ENCODE measurements around the gene ARMC6. TPM values are rescaled to one million over a fixed set of nuclear protein-coding genes. Genes with fewer than 3 reads are reported as not detected.
A peak's percentile ranks its signal among the peaks of the same experiment; 100 is the strongest.

Gene ARMC6
- total RNA-seq, 1 donor from 2014 or later, result 48.1 TPM

DNA sequence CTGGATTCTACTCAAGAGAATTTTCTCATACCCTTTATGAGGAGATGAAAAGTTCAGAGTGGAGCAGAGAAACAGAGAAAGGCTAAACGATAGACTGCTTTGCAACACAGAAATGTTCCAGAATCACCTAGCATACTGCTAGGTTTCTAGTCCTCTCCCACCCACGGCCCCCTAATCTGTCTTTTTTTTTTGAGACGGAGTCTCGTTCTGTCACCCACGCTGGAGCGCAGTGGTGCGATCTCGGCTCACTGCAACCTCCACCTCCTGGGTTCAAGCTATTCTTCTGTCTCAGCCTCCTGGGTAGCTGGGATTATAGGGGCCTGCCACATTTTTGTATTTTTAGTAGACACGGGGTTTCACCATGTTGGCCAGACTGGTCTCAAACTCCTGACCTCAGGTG lies 4.9 kb upstream of the ARMC6 start:
- H3K4me3 ChIP-seq (ENCODE audit: low read depth, low read length), result no peak overlapping the region
- TF ChIP-seq, protein P1, sequence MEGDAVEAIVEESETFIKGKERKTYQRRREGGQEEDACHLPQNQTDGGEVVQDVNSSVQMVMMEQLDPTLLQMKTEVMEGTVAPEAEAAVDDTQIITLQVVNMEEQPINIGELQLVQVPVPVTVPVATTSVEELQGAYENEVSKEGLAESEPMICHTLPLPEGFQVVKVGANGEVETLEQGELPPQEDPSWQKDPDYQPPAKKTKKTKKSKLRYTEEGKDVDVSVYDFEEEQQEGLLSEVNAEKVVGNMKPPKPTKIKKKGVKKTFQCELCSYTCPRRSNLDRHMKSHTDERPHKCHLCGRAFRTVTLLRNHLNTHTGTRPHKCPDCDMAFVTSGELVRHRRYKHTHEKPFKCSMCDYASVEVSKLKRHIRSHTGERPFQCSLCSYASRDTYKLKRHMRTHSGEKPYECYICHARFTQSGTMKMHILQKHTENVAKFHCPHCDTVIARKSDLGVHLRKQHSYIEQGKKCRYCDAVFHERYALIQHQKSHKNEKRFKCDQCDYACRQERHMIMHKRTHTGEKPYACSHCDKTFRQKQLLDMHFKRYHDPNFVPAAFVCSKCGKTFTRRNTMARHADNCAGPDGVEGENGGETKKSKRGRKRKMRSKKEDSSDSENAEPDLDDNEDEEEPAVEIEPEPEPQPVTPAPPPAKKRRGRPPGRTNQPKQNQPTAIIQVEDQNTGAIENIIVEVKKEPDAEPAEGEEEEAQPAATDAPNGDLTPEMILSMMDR (conservative IDR thresholded peaks at IDR 0.05; ENCODE audit: low read depth, low read length), result no peak
- no peak for DNase-seq (ENCODE audit: low read depth)

DNA sequence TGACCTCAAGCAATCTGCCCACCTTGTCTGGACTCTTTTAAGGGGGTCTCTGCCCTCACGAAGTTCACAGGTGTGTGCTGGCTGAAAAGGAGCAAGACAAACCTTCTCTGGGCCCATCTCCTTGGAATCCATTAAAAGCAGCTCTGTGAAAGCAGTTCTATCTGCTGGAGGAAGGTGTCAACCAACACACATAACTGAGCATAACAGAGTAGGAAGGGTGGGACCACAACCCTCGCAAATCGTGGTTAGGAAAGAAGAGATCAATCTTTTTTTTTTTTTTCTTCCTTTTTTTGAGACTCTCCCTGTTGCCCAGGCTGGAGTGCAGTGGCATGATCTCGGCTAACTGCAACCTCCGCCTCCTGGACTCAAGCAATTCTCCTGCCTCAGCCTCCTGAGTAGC lies 1.5 kb upstream of the ARMC6 start:
- no peak for DNase-seq (ENCODE audit: low read depth)
- peak overlapping the region; percentile 98 for H3K4me3 ChIP-seq (ENCODE audit: low read depth, low read length)
- TF ChIP-seq, protein P1 (conservative IDR thresholded peaks at IDR 0.05; ENCODE audit: low read depth, low read length), result no peak

DNA sequence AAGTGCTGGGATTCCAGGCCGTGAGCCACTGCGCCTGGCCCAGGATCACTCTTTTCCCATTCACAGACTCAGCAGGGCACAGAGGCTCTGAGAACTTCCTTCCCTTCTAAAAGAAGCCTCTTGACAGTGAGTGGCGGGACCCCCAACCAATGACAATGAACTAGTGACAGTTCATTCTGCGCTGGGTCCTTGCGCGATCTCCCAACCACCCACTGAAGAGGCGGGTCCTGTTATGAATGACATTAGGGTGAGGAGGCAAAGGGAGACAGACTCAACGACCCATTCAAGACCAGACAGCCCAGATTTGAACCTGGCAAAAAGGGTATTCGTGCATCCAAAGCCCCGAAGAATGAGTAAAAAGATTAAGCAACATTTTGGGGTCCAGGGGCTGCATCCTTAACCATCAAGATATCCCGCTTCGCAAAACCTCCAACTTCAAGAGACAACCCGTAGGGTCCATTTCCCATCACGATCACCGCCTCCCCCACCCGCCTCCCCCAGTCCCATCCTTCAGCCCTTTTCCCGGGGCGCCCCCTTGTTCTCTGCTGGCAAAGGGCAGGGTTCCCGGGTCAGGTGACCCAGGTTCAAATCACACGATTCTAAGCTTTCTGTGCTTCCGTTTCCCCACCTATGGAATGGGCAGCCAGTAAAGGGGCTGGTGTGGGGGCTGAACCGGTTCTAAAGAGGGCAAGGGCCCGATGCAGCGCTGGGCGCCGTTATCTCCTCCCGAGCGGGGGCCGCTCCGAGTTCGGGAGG lies 805 bp upstream of the ARMC6 start:
- H3K4me3 ChIP-seq (ENCODE audit: low read depth, low read length), result peak overlapping the region; percentile 98
- no peak for DNase-seq (ENCODE audit: low read depth)
- TF ChIP-seq, protein P1 (conservative IDR thresholded peaks at IDR 0.05; ENCODE audit: low read depth, low read length), result peak; percentile 15

DNA sequence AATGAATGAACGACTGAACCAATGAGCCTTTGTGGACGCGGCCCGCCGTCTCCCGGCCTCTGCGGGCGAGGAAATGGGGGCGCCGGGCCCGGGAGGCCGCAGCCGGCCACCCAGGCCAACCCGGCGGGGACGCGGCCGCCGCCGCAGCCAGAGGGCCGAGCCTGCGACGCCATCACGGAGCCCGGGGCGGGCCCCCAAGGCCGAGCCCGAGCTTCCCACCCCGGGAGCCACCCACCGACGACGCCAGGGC lies 302 bp upstream of the ARMC6 start:
- no peak for DNase-seq (ENCODE audit: low read depth)
- TF ChIP-seq, protein P1 (conservative IDR thresholded peaks at IDR 0.05; ENCODE audit: low read depth, low read length), result no peak
- peak overlapping the region; percentile 98 for H3K4me3 ChIP-seq (ENCODE audit: low read depth, low read length)

DNA sequence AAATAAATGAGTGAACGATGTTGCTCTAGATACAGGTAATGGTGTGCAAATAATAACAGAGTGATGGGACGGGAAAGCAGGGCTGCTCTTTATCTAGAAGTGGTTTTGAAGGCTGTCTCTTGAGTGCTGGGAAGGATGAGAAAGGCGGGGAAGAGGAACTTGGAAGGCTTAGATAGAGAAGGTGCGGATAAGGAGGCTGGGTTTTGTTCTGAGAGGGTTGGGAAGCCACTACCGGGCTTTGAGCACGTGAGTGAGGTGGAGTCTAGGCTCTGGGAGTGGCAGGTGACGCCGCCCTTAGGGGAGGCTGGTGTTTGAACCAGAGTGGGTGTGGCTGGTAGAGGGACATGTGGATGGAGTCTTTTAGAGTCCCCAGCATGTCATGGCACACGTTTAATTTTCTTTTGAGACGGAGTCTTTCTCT lies 811 bp downstream of the ARMC6 start:
- TF ChIP-seq, protein P1 (conservative IDR thresholded peaks at IDR 0.05; ENCODE audit: low read depth, low read length), result no peak
- peak overlapping the region; percentile 98 for H3K4me3 ChIP-seq (ENCODE audit: low read depth, low read length)
- no peak for DNase-seq (ENCODE audit: low read depth)

DNA sequence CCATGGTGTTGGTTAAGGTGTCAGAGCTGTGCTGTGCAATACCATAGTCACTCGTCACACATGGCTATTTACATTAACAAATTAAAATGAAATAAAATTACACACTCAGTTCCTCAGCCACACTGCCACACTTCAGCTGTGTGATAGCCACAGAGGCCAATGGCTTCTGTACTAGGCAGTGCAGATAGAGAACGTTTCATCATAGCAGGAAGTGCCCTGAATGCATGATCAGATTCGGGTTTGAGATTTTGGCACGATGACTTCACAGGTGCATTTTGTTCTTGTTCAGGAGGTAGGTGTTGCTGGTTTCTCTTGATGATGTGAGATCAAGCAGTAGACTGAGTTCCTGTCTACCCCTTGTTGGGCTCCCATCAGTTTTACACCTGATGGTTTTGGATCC lies 6.5 kb downstream of the ARMC6 start:
- DNase-seq (ENCODE audit: low read depth), result no peak
- no peak overlapping the region for H3K4me3 ChIP-seq (ENCODE audit: low read depth, low read length)
- TF ChIP-seq, protein P1 (conservative IDR thresholded peaks at IDR 0.05; ENCODE audit: low read depth, low read length), result no peak

DNA sequence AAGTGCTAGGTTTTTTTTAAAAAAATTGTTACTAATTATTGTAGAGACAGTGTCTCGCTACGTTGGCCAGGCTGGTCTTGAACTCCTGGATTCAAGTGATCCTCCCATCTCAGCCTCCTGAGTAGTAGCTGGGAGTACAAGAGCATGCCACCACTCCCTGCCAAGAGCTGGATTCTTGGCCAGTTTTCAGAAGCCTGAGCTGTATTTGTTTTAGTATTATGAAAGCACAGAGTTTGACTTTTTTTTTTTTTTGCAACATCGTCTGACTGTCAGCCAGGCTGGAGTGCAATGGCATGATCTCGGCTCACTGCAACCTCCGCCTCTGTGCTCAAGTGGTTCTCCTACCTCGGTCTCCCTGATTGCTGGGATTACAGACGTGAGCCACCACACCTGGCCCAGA lies 7.0 kb downstream of the ARMC6 start:
- H3K4me3 ChIP-seq (ENCODE audit: low read depth, low read length), result no peak overlapping the region
- TF ChIP-seq, protein P1 (conservative IDR thresholded peaks at IDR 0.05; ENCODE audit: low read depth, low read length), result no peak
- DNase-seq (ENCODE audit: low read depth), result no peak

Measured in epithelial cell of proximal tubule (primary cell).